GM18867 (cell line): ENCODE measurements around the gene GDE1.

ENCODE experiments used
- ATAC-seq: cut with Tn5 transposase; IDR thresholded peaks from one replicate; pipeline ENCODE4 v1.9.1; 2021; ENCODE audit warnings: mild to moderate bottlenecking, moderate library complexity; ENCODE audit not compliant: unreplicated experiment

GDE1 gene

DNA sequence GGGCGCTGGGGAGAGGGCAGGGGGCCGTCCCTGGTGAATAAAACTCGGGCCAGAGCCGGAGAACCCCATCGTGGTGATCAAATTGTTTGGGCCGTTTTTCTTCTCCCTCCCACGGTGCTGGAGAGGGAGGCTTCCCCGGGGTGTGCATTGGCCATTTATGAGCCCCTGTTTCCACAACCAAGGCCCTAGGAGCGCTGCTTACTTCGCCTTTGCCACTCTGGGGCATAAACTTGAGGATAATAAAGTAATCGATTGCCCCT lies 2.4 kb upstream of the GDE1 start:
- ATAC-seq = no peak

DNA sequence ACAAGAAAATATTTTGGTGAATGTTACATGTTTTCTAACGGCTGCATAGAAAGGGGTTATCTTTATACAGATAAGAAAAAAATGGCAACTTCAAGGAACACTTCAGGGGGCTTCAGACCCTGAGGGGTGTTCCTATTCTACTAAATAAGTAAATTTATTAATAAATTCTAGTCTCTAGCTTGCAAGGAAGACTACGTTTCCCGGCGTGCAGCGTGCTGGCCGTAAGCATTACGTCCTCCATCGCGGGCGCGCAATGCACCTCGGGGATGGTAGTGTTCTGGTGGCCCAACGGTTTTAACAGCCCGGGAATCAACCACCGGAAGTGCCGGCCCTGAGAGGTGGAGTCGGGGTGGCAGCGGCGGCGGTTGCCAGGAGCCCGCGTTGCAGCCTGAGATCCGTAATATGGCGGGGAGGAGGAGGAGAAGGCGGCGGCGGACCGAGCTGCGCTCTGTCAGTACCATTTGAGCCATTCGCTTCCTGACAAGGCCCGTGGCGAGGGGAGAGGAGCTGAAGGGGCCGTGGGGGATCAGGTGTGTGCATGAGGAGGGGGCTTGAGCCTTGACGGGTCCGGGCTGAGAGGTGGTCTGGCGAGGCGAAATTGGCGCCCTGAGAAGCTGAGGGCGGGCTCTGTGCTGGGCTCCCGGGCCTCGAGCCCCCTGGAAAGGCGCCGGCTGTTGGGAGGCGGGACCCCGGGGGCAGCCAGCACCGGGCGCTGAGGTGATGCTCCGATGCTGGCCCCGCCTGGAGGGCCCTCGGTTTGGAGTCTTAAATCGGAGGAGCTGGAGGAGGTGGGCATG lies 1.9 kb upstream of the GDE1 start, which contains the start of gene CCP110:
TSS of gene CCP110 (plus strand) at position 384 of the 797 bp plus-strand sequence. CDS start 3,940 bp downstream, outside the sequence.
- ATAC-seq = peak; percentile 75

DNA sequence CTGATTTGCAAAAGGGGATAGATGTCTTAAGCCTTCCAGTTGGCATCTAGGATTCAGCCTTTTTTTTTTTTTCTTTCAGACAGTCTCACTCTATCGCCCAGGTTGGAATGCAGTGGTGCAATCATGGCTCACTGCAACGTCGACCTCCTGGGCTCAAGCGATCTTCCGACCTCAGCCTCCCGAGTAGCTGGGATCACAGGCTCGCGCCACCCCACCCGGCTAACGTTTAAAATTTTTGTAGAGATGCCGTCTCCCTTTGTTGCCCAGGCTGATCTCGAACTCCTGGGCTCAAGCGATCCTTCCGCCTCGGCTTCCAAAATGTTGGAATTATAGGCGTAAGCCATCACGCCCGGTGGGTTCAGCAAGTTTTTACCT lies 1.3 kb upstream of the GDE1 start:
- ATAC-seq = no peak

DNA sequence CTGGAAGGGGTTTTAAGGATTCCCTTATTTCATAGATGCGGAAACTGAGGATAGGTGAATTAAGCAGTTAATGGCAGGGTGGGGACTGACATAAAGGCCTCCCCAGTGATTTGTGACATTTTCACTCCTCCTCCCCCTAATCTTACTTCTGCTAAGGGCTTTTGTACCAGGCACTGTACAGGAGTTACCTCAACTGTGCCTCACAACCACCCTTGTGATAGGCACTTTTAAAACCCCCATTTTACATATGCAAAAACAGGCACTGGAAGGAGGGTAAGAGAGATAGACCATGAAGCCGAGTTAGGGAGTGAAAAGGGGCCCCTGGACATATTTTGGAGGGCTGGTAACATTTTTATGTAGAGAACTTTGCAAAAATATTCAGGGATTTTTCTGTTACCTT lies 862 bp upstream of the GDE1 start:
- no peak for ATAC-seq

DNA sequence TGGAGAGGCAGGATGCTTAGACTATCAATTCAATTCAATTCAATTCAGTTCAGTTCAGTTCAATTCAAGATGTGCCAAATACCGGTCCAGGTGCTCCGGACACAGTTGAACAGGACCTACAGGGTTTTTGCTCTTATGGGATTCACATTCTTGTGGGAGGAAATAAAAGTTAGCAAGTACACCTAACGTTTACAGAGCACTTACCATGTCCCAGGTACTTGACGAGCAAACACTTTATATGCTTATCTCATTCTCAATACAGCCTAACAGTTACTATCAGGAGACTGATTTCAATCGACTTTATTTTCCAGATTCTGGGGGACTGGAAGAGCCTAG lies 467 bp upstream of the GDE1 start:
- ATAC-seq = no peak

GRCh38 chr16:19520861-19521331 lies 1.0 kb downstream of the GDE1 start:
- ATAC-seq = no peak

- no peak for ATAC-seq
Observed at GRCh38 chr16:19518388-19518787, 3.5 kb downstream of the GDE1 start.

DNA sequence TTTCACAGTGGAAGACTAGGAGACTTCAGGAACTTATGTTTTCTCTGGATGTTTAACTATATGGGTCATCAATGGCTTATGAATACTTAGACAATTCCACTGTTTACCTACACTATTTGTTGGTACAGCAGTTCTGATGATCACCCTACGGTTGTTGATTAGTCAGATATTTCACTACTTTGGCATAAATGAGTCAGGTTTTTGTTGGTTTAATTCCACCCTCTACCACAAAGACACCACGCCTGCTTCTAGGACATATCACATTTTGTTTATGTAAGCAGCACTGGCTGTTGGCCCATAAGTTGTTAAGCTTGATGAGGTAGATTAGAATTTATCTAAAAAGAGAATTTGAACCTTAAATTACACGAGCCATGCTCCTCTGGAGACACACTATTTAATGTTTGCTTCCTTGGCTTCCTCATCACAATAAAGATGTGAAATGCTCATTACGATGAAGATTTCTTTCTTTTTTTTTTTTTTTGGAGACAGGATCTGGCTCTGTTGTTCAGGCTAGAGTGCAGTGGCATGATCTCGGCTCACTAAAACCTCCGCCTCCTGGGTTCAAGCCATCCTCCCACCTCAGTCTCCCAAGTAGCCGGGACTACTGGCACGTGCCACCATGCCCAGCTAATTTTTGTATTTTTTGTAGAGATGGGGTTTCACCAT lies 4.3 kb downstream of the GDE1 start:
- ATAC-seq = no peak

DNA sequence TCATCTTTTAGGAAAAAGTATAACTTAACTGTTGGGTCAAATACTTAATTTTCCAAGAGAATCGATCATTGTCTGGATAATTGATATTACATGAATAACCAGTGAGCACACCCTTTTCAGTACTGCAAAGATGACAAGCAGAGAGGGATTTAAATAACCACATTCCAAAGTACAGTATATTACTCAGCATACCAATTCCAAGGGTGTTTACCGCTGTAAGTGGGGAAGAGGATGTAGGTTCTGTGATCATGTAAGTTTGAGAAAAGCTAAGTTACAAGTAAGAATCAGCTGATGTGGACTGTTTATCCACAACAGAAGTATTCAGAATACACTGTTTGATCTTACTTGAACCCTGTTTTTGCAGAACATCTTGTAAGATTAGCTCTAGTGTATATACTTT lies 6.1 kb downstream of the GDE1 start:
- no peak for ATAC-seq

- ATAC-seq = no peak
Observed at GRCh38 chr16:19513377-19514053, 8.4 kb downstream of the GDE1 start.

- no peak for ATAC-seq
Observed at GRCh38 chr16:19512297-19512696, 9.6 kb downstream of the GDE1 start.

GRCh38 chr16:19507867-19508266 lies 14.0 kb downstream of the GDE1 start:
- ATAC-seq = no peak

DNA sequence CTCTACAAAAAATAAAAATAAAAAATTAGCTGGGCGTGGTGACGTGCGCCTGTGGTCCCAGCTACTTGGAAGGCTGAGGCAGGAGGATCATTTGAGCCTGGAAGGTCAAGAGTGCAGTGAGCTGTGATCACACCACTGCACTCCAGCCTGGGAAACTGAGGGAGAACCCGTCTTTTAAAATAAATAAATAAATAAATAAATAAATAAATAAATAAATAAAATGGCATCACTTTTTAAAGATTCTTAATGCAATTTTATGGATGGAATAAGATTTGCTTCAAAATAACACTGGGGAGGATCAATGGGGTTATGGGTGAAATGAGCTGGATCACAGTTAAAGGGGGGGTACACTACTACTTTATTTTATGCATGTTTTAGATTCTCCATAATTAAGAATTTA lies 14.9 kb downstream of the GDE1 start:
- no peak for ATAC-seq

DNA sequence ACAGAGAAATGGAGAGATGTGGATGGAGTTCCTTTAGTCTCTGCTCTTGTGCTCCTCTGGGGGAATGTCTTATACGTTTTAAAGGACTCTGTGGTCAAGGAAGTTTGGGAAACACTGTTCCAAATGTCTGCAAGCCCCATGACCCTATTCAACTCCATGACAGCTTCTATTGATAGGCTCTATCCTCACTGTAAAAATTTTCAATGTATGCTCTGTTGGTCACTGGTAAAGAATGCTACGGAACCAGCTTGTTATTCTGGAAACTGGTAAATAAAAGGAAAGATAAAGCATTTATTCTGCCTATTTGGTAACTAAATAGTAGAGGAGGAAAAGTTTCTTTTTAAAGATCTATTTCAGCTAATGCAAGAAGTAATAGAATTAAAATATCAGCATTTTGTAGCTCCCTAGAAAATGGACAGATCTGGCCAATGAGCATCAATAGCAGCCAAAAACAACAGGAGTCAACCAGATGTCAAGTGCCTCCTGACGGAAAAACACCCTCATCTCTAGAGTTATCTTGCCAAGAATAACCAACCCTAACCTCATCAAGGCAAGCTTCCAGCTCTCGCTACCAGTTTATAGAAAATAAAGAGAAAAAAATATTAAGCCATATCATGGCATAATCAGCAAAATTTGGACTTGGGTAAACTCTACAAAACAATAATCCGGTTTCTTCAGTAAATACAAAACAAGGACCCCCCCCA lies 16.1 kb downstream of the GDE1 start:
- ATAC-seq = no peak

- ATAC-seq = no peak
Observed at GRCh38 chr16:19503461-19504075, 18.3 kb downstream of the GDE1 start.

DNA sequence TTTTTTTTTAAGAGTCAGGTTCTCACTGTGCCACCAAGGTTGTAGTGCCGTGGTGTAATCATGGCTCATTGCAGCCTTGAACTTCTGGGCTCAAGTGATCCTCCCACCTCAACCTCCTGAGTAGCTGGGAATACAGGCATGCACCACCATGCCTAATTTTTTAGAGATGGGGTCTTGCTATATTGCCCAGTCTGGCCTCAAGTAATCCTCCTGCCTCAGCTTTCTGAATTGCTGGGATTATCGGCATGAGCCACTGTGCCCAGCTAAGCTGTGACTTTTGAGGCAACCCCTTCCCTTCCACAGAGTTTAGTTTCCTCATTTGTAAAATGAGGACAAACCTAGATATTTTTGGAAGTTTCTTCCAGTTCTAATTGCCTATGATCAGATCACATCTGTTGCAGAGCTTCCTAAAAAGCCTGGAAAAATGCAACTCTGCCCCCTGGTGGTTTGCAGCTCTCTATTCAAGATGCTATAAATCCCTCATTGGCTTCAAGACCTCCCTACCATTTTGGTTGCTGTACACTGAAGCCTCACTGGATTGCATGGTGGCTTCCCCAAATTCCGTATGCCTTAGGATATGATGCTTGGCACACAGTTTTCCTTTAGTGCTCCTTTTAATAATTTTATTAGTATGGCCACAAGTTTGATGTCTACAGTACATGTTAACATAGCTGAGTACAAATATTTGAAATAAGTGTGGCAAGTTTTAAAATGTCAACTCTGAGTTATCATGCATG lies 19.3 kb downstream of the GDE1 start:
- no peak for ATAC-seq

DNA sequence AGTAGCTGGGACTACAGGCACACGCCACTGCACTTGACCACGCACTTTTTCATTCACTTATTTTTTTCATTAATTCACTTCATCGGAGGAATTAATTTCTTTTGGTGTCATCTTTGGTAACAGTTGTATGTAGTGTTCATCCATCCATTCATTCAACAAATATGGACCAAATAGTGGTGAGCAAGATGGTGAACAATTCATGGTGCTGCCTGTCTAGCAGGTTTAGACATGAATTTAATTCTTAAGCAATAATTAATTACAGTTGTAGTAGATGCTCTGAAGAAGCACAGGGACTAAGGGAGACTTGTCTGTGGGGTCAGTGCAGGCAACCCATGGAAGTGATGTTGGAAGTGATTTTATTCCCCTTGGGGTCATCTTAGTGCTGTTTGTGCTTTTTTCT lies 22.4 kb downstream of the GDE1 start:
- ATAC-seq = no peak

GRCh38 chr16:19499006-19499405 lies 22.9 kb downstream of the GDE1 start:
- ATAC-seq = no peak

DNA sequence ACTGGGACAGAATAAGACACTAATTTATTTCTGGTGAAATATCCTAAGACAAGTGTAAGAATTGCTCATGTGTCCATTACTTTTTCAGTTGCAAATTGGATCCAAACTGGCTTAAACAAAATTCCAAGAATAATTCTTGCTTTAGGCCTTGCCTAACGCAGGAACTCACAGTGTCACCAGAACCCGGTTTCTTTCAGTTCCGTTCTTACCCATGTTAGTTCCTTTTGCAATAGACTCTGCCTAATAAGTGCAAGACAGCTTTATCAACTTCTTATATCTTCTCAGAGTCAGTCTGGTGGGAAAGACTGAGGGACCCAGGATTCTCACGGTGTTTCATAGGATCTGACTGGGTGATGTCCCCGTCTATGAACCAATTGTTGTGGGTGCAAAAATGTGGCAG lies 24.7 kb downstream of the GDE1 start:
- ATAC-seq = no peak

- ATAC-seq = no peak
Observed at GRCh38 chr16:19490619-19491018, 31.3 kb downstream of the GDE1 start.
